ENCODE data around the gene CDH13. TPM values are rescaled to one million over a fixed set of nuclear protein-coding genes. Genes with fewer than 3 reads are reported as not detected.

CDH13 gene
- total RNA-seq, 1 experiment from 2014 or later = 2.1 TPM

GRCh38 chr16:82653550-82654511 lies 27.1 kb downstream of the CDH13 start:
- DNase-seq (ENCODE audit: low spot score) = peak; percentile 81
- peak overlapping the region; percentile 51 for H3K27ac ChIP-seq (ENCODE audit: low read depth, low read length, poor library complexity, severe bottlenecking)
- intact Hi-C loops (cut with micrococcal nuclease; ENCODE audit: unreplicated experiment) = no loop called here
- no peak overlapping the region for H3K4me3 ChIP-seq (ENCODE audit: low read depth, low read length, poor library complexity, severe bottlenecking)
- H3K27me3 ChIP-seq (replicated peaks; ENCODE audit: insufficient read depth, low read depth, low read length, poor library complexity) = peaks cover 4% of the 10 kb centered on the region
- H3K4me1 ChIP-seq (ENCODE audit: insufficient read depth, low read length, poor library complexity, severe bottlenecking) = peaks cover 30% of the 10 kb centered on the region
- H3K36me3 ChIP-seq (ENCODE audit: insufficient read depth, low read length, poor library complexity, severe bottlenecking) = no peaks in the 10 kb centered on the region
- TF ChIP-seq CTCF (conservative IDR thresholded peaks at IDR 0.05; ENCODE audit: low read depth, low read length) = no peak
- no peak for TF ChIP-seq EZH2 (IDR thresholded peaks at IDR 0.05; ENCODE audit: borderline replicate concordance, low read depth, low read length, poor library complexity, severe bottlenecking)
- TSS peak; percentile 33 for BruUV-seq (replicated peaks)
- ChIA-PET POLR2A (ENCODE audit: low non-redundant PET) (no interaction called here), CTCF (no interaction called here)
- no peaks in the 10 kb centered on the region for H3K9me3 ChIP-seq (ENCODE audit: low read depth, low read length, poor library complexity, severe bottlenecking)

- ChIA-PET POLR2A (ENCODE audit: low non-redundant PET) (interaction anchor here (0.6 kb wide), 1 partner anchor 790 kb away, joined by 3 read pairs; no protein-coding TSS in a partner anchor), CTCF (no interaction called here)
- Histone ChIP-seq H3K36me3 (ENCODE audit: insufficient read depth, low read length, poor library complexity, severe bottlenecking) (no peaks in the 10 kb centered on the region), H3K4me3 (ENCODE audit: low read depth, low read length, poor library complexity, severe bottlenecking) (no peak overlapping the region), H3K4me1 (ENCODE audit: insufficient read depth, low read length, poor library complexity, severe bottlenecking) (peaks cover 30% of the 10 kb centered on the region), H3K27me3 (replicated peaks; ENCODE audit: insufficient read depth, low read depth, low read length, poor library complexity) (no peaks in the 10 kb centered on the region), H3K9me3 (ENCODE audit: low read depth, low read length, poor library complexity, severe bottlenecking) (no peaks in the 10 kb centered on the region), H3K27ac (ENCODE audit: low read depth, low read length, poor library complexity, severe bottlenecking) (no peak overlapping the region)
- intact Hi-C loops (cut with micrococcal nuclease; ENCODE audit: unreplicated experiment) = no loop called here
- TF ChIP-seq CTCF (conservative IDR thresholded peaks at IDR 0.05; ENCODE audit: low read depth, low read length) = no peak
- no peak for TF ChIP-seq EZH2 (IDR thresholded peaks at IDR 0.05; ENCODE audit: borderline replicate concordance, low read depth, low read length, poor library complexity, severe bottlenecking)
- BruUV-seq (replicated peaks) = TSS peak; percentile 58
- peak; percentile 23 for DNase-seq (ENCODE audit: low spot score)
Observed at GRCh38 chr16:82655072-82655714, 28.4 kb downstream of the CDH13 start.

GRCh38 chr16:82655720-82656490 lies 29.1 kb downstream of the CDH13 start:
- ChIA-PET POLR2A (ENCODE audit: low non-redundant PET) (interaction anchor here (0.6 kb wide), 1 partner anchor 790 kb away, joined by 3 read pairs; no protein-coding TSS in a partner anchor), CTCF (no interaction called here)
- TF ChIP-seq CTCF (conservative IDR thresholded peaks at IDR 0.05; ENCODE audit: low read depth, low read length) (no peak), EZH2 (IDR thresholded peaks at IDR 0.05; ENCODE audit: borderline replicate concordance, low read depth, low read length, poor library complexity, severe bottlenecking) (no peak)
- Histone ChIP-seq H3K4me1 (ENCODE audit: insufficient read depth, low read length, poor library complexity, severe bottlenecking) (peaks cover 30% of the 10 kb centered on the region), H3K4me3 (ENCODE audit: low read depth, low read length, poor library complexity, severe bottlenecking) (no peak overlapping the region), H3K27ac (ENCODE audit: low read depth, low read length, poor library complexity, severe bottlenecking) (no peak overlapping the region), H3K27me3 (replicated peaks; ENCODE audit: insufficient read depth, low read depth, low read length, poor library complexity) (no peaks in the 10 kb centered on the region), H3K9me3 (ENCODE audit: low read depth, low read length, poor library complexity, severe bottlenecking) (no peaks in the 10 kb centered on the region), H3K36me3 (ENCODE audit: insufficient read depth, low read length, poor library complexity, severe bottlenecking) (no peaks in the 10 kb centered on the region)
- DNase-seq (ENCODE audit: low spot score) = no peak
- no TSS peak for BruUV-seq (replicated peaks)
- intact Hi-C loops (cut with micrococcal nuclease; ENCODE audit: unreplicated experiment) = no loop called here

Data from A673 (cell line).